NT2/D1 (cell line): Measurements from ENCODE around the gene CYP39A1.

Experiments used
- SUZ12 ChIP-seq: IDR thresholded peaks from 2 replicates; pipeline ENCODE4 v1.6.1; 2011; ENCODE audit not compliant: insufficient read length, insufficient read depth; ENCODE audit errors: extremely low read depth
- YY1 ChIP-seq: IDR thresholded peaks from 2 replicates; pipeline ENCODE4 v1.6.1; 2011; ENCODE audit not compliant: insufficient read length, insufficient read depth
- ZNF274 ChIP-seq: IDR thresholded peaks from 2 replicates; pipeline ENCODE4 v1.6.1; 2011; ENCODE audit warnings: mild to moderate bottlenecking, low read depth, low read length

DNA sequence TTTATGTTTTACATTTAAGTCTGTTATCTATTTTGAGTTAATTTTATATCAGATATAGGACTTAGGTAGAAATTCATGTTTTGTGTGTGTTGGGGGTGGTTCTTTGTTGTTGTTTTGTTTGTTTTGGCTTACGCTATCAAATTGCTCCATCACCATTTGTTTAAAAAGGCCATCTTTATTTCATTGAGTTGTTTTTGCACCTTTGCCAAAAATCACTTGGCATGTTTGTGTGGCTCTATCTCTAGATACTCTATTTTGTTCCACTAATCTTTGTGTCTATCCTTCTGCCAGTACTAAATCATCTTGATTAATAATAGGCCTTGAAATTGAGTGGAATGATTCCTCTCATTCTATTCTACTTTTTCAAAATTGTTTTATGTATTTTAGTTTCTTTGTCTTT lies 7.4 kb downstream of the CYP39A1 start:
- TF ChIP-seq ZNF274 (no peak), SUZ12 (no peak), YY1 (no peak)
